Measurements from ENCODE around the gene RABL3. TPM values are rescaled to one million over a fixed set of nuclear protein-coding genes. Genes with fewer than 3 reads are reported as not detected.

Gene RABL3
- total RNA-seq, 1 experiment from 2014 or later, result 21.8 TPM

DNA sequence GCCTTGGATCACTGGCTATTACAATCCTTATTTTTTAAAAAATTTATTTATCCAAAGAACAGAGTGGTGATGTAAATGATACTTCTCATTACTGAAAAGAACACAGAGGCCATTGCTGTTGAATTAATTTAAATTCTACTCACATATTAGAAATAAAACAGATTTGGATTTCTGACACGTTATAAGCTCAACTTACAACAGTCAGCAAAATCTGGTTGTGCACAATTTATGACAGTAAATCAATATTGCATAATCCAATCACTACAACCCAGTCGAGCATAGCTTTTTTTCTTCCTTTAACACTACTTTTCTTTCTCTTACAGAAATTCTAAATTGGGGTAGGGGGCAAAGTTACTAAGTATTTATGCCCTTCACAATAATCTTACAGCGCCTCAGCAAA is 43.0 kb downstream of the RABL3 start:
- Mint-ChIP-seq H3K36me3 (ENCODE audit: insufficient read depth, unreplicated experiment) (peaks cover 21% of the 10 kb centered on the region), H3K27me3 (ENCODE audit: insufficient read depth, unreplicated experiment) (no peaks in the 10 kb centered on the region), H3K27ac (ENCODE audit: low read depth, unreplicated experiment) (no peak overlapping the region), H3K4me3 (ENCODE audit: unreplicated experiment) (no peak overlapping the region), H3K4me1 (ENCODE audit: insufficient read depth, unreplicated experiment) (no peaks in the 10 kb centered on the region), H3K9me3 (ENCODE audit: unreplicated experiment) (no peaks in the 10 kb centered on the region)
- ChIA-PET POLR2A (interaction anchor here (1.6 kb wide), 1 partner anchor 12 kb away, joined by 4 read pairs; no protein-coding TSS in a partner anchor), CTCF (interaction anchor here (0.9 to 1.1 kb wide), 2 partner anchors 132 to 282 kb away, joined by 3 to 4 read pairs; no protein-coding TSS in a partner anchor)
- TF ChIP-seq CTCF (IDR thresholded peaks at IDR 0.05; ENCODE audit: unreplicated experiment), result no peak
- no TSS peak for BruUV-seq (replicated peaks)
- intact Hi-C loops (cut with micrococcal nuclease), result no loop called here
- DNase-seq (ENCODE audit: unreplicated experiment), result no peak

- H3K4me3 Mint-ChIP-seq (ENCODE audit: unreplicated experiment), result no peak overlapping the region
- peak overlapping the region; percentile 83 for H3K27ac Mint-ChIP-seq (ENCODE audit: low read depth, unreplicated experiment)
- peaks cover 7% of the 10 kb centered on the region for H3K4me1 Mint-ChIP-seq (ENCODE audit: insufficient read depth, unreplicated experiment)
- peak; percentile 26 for DNase-seq (ENCODE audit: unreplicated experiment)
- intact Hi-C loops (cut with micrococcal nuclease), result no loop called here
- no peak for TF ChIP-seq CTCF (IDR thresholded peaks at IDR 0.05; ENCODE audit: unreplicated experiment)
- H3K9me3 Mint-ChIP-seq (ENCODE audit: unreplicated experiment), result no peaks in the 10 kb centered on the region
- no TSS peak for BruUV-seq (replicated peaks)
- no peaks in the 10 kb centered on the region for H3K27me3 Mint-ChIP-seq (ENCODE audit: insufficient read depth, unreplicated experiment)
- ChIA-PET CTCF (interaction anchor here (1.2 to 1.4 kb wide), 2 partner anchors 60 to 276 kb away, joined by 3 to 5 read pairs; no protein-coding TSS in a partner anchor), POLR2A (no interaction called here)
- H3K36me3 Mint-ChIP-seq (ENCODE audit: insufficient read depth, unreplicated experiment), result no peaks in the 10 kb centered on the region
These were observed 48.7 kb downstream of the RABL3 start for GRCh38 chr3:120693439-120694171.

GRCh38 chr3:120689395-120689794 is 52.9 kb downstream of the RABL3 start:
- H3K4me1 Mint-ChIP-seq (ENCODE audit: insufficient read depth, unreplicated experiment), result peaks cover 7% of the 10 kb centered on the region
- H3K36me3 Mint-ChIP-seq (ENCODE audit: insufficient read depth, unreplicated experiment), result no peaks in the 10 kb centered on the region
- ChIA-PET CTCF (interaction anchor here (0.5 kb wide), 1 partner anchor 67 kb away, joined by 5 read pairs; no protein-coding TSS in a partner anchor), POLR2A (interaction anchor here (1.1 kb wide), 1 partner anchor 53 kb away, joined by 4 read pairs; the partner anchor contains the start of gene RABL3)
- no peaks in the 10 kb centered on the region for H3K9me3 Mint-ChIP-seq (ENCODE audit: unreplicated experiment)
- DNase-seq (ENCODE audit: unreplicated experiment), result no peak
- no TSS peak for BruUV-seq (replicated peaks)
- no peak overlapping the region for H3K27ac Mint-ChIP-seq (ENCODE audit: low read depth, unreplicated experiment)
- H3K4me3 Mint-ChIP-seq (ENCODE audit: unreplicated experiment), result no peak overlapping the region
- intact Hi-C loops (cut with micrococcal nuclease), result no loop called here
- H3K27me3 Mint-ChIP-seq (ENCODE audit: insufficient read depth, unreplicated experiment), result no peaks in the 10 kb centered on the region
- no peak for TF ChIP-seq CTCF (IDR thresholded peaks at IDR 0.05; ENCODE audit: unreplicated experiment)

GRCh38 chr3:120688121-120688520 is 54.2 kb downstream of the RABL3 start:
- Mint-ChIP-seq H3K4me1 (ENCODE audit: insufficient read depth, unreplicated experiment) (peaks cover under 1% of the 10 kb centered on the region), H3K4me3 (ENCODE audit: unreplicated experiment) (no peak overlapping the region), H3K9me3 (ENCODE audit: unreplicated experiment) (no peaks in the 10 kb centered on the region), H3K27ac (ENCODE audit: low read depth, unreplicated experiment) (no peak overlapping the region), H3K27me3 (ENCODE audit: insufficient read depth, unreplicated experiment) (no peaks in the 10 kb centered on the region), H3K36me3 (ENCODE audit: insufficient read depth, unreplicated experiment) (no peaks in the 10 kb centered on the region)
- no peak for DNase-seq (ENCODE audit: unreplicated experiment)
- no TSS peak for BruUV-seq (replicated peaks)
- CTCF ChIA-PET, result interaction anchor here (0.5 to 1.1 kb wide), 4 partner anchors 10 to 1267 kb away, joined by 3 to 4 read pairs (median 3); no protein-coding TSS in a partner anchor
- no peak for TF ChIP-seq CTCF (IDR thresholded peaks at IDR 0.05; ENCODE audit: unreplicated experiment)
- POLR2A ChIA-PET, result interaction anchor here (1.1 to 1.4 kb wide), 3 partner anchors 11 to 54 kb away, joined by 3 to 4 read pairs (median 4); partner anchors contain the start of gene RABL3
- intact Hi-C loops (cut with micrococcal nuclease), result no loop called here
